Inflammatory macrophage (primary cell): ENCODE measurements around the gene PLCB1.
"Not testable (repeated sequence)": the region's sequence is repeated elsewhere in the genome, so short reads cannot be mapped to it uniquely, and the experiment has no call there.

Experiments used
- DNase-seq, 2 donors: peaks; one replicate each; pipeline ENCODE4 v3.0.0-alpha.2; 2020 to 2022

Gene PLCB1

GRCh38 chr20:8800089-8800488, 668.0 kb downstream of the PLCB1 start:
- no peak for DNase-seq

- no peak for DNase-seq
These were observed 669.6 kb downstream of the PLCB1 start for GRCh38 chr20:8801686-8802085.

GRCh38 chr20:8803065-8803464, 671.0 kb downstream of the PLCB1 start:
- DNase-seq = no peak

- no peak for DNase-seq
These were observed 671.9 kb downstream of the PLCB1 start for GRCh38 chr20:8803941-8804340.

- no peak for DNase-seq
These were observed 673.8 kb downstream of the PLCB1 start for GRCh38 chr20:8805737-8806442.

GRCh38 chr20:8807480-8808201, 675.6 kb downstream of the PLCB1 start:
- DNase-seq = no peak

GRCh38 chr20:8808202-8808535, 676.1 kb downstream of the PLCB1 start:
- no peak for DNase-seq

- no peak for DNase-seq
These were observed 677.3 kb downstream of the PLCB1 start for GRCh38 chr20:8809107-8809953.

- no peak for DNase-seq
These were observed 679.9 kb downstream of the PLCB1 start for GRCh38 chr20:8811801-8812594.

GRCh38 chr20:8812817-8813216, 680.8 kb downstream of the PLCB1 start:
- DNase-seq = peak; percentile 53 to 56

- no peak for DNase-seq
These were observed 683.1 kb downstream of the PLCB1 start for GRCh38 chr20:8815208-8815607.

GRCh38 chr20:8829256-8829655, 697.2 kb downstream of the PLCB1 start:
- DNase-seq = no peak

- DNase-seq = not testable (repeated sequence)
These were observed 702.2 kb downstream of the PLCB1 start for GRCh38 chr20:8834294-8834693.

GRCh38 chr20:8834851-8835250, 702.8 kb downstream of the PLCB1 start:
- DNase-seq = no peak

GRCh38 chr20:8837396-8837795, 705.3 kb downstream of the PLCB1 start:
- DNase-seq = peak in 1 of 2 donors; percentile 2

- DNase-seq = no peak
These were observed 710.5 kb downstream of the PLCB1 start for GRCh38 chr20:8842525-8842924.

GRCh38 chr20:8844179-8844578, 712.1 kb downstream of the PLCB1 start:
- DNase-seq = no peak

- no peak for DNase-seq
These were observed 717.9 kb downstream of the PLCB1 start for GRCh38 chr20:8849990-8850389.

GRCh38 chr20:8851446-8851845, 719.4 kb downstream of the PLCB1 start:
- no peak for DNase-seq

GRCh38 chr20:8851919-8852318, 719.9 kb downstream of the PLCB1 start:
- not testable (repeated sequence) for DNase-seq

GRCh38 chr20:8853211-8853610, 721.1 kb downstream of the PLCB1 start:
- DNase-seq = not testable (repeated sequence)

GRCh38 chr20:8853805-8854338, 721.8 kb downstream of the PLCB1 start:
- peak; percentile 72 for DNase-seq
